ENCODE measurements around the gene MYBBP1A. TPM values are rescaled to one million over a fixed set of nuclear protein-coding genes. Genes with fewer than 3 reads are reported as not detected.

Gene MYBBP1A
- total RNA-seq, 1 experiment from 2014 or later, result 28.1 TPM

DNA sequence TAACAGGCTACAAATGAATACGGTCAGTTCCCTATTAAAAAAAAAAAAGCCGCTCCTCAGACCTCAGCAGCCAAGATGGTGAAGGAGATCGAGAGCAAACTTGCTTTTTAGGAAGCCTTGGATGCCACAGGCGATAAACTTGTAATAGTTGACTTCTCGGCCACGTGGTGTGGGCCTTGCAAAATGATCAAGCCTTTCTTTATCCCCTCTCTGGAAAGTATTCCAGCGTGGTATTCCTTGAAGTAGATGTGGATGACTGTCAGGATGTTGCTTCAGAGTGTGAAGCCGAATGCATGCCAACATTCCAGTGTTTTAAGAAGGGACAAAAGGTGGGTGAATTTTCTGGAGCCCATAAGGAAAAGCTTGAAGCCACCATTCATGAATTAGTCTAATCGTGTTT is 16.9 kb upstream of the MYBBP1A start:
- DNase-seq (ENCODE audit: low read depth), result no peak

GRCh38 chr17:4569591-4569990 is 14.4 kb upstream of the MYBBP1A start:
- no peak for DNase-seq (ENCODE audit: low read depth)

DNA sequence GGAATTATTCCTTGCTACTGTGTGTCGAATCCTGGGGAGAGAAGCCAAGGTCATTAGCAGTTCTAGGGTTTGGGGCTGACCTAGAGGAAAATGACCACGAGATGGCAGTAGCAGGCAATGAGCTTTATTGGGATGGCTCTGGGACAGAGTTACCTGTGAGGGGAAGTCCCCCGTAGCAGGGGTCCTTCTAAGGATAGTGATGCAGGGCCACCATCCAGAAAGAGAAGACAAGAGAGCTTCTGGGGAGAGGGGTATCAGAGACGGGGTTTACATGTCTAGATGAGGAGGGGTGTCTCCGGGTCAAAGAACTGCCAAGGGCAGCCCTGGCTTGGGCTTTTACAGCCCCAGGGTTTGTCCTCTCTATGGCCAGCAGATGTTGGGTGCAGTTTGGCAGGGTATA is 11.6 kb upstream of the MYBBP1A start:
- DNase-seq (ENCODE audit: low read depth), result peak; percentile 43

DNA sequence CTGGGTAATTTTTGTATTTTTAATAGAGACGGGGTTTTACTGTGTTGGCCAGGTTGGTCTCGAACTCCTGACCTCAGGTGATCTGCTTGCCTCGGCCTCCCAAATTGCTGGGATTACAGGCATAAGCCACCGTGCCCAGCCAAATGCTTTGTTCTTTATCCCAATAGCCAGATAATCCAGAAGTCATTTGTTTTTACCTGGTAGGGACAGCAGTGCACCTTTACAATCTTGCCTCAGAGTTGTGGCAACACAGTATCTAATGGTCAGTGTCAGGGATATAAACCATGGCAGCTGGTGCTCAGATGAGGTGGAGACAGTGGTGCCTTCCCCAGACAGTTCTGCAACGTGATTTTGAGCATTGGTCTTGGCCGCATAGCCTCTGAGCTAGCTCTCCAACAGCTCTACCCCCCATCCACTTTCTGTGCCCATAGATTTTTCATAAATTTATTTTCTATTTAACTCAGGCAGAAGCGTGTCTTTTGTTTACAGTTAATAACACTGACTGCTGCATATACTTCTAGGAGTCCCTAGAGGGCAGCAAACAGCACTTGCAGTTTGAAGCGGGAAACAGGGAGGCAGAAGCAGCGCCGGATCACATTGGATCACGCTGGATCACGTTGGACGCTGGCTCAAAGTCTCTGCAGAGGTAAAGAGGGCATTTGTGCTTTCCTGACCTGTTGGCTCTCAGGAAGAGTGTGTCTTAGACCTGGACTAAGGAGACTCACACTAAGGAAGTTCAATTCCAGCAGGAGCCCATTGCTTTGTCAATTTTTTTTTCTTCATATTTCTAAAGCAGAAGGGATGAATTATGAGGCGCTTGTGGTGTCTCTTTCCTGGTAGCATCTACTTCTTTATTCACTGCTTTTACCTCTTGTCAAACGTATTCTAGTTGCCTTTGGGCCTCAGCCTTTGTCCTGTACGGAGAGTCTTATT is 10.3 kb upstream of the MYBBP1A start:
- DNase-seq (ENCODE audit: low read depth), result peak; percentile 67

GRCh38 chr17:4562015-4562969 is 7.1 kb upstream of the MYBBP1A start:
- DNase-seq (ENCODE audit: low read depth), result no peak

- DNase-seq (ENCODE audit: low read depth), result no peak
Observed at GRCh38 chr17:4560837-4561256, 5.7 kb upstream of the MYBBP1A start.

GRCh38 chr17:4560421-4560820 is 5.2 kb upstream of the MYBBP1A start, which contains the start of gene GGT6:
Gene GGT6, minus strand, starts transcription at chr17:4560577. Its CDS starts 56 bp downstream, at chr17:4560521.
- no peak for DNase-seq (ENCODE audit: low read depth)

DNA sequence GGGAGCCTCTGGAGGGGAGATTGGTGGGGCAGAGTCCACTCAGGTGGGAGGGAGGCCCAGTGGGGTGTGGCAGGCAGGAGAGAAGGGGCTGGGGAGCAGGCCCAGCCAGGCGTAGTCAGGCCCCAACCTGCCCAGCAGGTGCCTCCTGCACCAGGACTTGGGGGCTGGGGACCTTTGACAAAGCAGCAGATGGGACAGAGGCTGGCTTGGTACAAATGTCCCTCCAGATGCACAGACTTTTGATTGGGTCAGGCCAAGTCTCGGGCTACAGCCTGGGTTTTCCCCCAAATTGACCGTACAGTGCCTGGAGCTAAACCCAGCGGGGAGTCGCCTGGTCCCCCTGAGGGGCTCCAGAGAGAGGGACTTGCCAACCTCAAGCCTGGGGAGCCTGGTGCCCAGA is 4.8 kb upstream of the MYBBP1A start:
- DNase-seq (ENCODE audit: low read depth), result no peak

- DNase-seq (ENCODE audit: low read depth), result no peak
Observed at GRCh38 chr17:4559139-4559791, 4.1 kb upstream of the MYBBP1A start.

DNA sequence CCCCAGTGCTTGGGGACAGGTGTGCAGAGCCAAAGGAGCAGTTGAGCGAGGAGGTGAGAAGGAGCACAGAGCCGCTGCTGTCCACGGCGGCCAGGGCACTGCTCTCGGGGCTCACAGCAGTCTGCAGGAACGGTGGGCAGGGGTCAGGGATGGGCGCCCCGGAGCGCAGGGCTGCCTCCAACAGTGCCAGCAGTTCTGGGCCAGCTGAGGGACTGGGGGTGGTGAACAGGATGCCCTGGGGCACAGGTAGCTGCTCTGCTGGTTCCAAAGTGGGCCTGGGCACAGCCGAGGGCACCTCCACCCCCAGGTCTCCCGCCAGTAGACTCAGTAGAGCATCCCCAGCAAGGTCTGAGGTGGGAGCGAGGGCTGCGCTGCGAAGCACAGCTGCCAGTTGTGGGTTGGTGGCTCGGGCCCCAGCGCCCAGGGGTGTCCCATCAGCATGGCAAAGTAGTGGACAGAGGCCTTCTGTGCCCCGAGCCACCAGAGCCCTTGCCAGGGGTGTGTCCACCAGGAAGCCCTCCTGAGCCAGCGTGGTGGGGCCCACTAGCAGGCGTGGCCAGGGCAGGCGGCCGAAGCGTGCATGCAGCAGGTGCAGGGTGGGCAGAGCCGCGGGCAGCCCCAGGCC is 3.3 kb upstream of the MYBBP1A start:
- DNase-seq (ENCODE audit: low read depth), result no peak

DNA sequence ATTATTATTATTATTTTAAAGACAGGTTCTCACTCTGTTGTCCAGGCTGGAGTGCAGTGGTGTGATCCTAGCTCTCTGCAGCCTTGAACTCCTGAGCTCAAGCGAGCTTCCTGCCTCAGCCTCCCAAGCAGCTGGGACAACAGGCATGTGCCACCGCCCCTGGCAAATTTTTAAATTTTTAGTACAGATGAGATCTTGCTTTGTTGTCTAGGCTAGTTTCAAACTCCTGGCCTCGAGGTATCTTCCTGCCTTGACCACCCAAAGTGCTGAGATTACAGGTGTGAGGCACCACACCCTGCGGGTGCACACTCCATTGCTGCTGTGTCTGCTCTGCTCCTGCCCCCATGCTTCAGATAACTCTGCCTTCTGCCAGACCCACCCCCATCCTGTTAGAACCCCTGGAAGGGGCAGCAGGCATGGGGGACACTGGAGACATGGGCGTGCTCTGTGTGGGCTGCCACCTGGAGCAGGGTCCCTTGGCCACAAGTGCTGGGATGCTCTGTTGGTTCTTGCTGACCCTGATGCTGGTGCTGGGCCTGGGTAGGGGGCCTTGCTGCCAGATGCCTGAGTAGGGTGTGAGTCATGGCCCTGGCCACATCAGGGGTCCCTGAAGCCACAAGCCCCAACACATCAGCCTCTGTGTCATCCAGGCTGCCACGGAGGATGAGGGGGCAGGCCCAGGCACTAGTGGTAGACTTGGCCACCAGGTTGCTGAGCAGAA is 2.6 kb upstream of the MYBBP1A start:
- DNase-seq (ENCODE audit: low read depth), result no peak

GRCh38 chr17:4556996-4557395 is 1.8 kb upstream of the MYBBP1A start:
- no peak for DNase-seq (ENCODE audit: low read depth)

- no peak for DNase-seq (ENCODE audit: low read depth)
Observed at GRCh38 chr17:4555873-4556759, 932 bp upstream of the MYBBP1A start.

DNA sequence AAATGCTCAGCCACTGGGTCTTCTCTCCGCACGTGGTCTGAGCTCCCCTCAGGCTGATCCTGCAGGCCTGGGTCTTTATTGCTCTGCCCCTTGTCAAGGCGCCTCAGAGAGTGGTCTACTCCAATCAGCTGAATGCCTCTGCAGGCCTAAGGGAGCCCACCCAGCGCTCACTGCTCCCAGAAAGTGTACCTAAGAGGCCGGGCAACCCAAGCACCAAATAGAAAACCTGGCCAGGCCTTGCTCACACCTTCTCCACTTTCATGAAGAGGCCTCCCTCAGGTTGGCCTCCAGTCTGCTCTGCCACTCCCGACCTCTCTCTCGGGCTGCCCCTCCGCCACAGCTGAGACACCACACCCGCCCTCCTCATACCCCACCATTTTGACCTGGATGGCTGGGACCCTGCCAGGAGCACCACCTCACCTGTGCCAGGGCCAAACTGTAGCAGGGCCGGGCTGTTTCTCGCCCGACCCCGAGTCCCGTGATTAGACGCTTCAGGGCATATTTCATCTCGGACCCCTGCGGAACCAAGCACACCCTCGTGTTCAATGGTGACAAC is 665 bp downstream of the MYBBP1A start:
- DNase-seq (ENCODE audit: low read depth), result no peak

GRCh38 chr17:4553669-4554068 is 1.5 kb downstream of the MYBBP1A start:
- DNase-seq (ENCODE audit: low read depth), result no peak

DNA sequence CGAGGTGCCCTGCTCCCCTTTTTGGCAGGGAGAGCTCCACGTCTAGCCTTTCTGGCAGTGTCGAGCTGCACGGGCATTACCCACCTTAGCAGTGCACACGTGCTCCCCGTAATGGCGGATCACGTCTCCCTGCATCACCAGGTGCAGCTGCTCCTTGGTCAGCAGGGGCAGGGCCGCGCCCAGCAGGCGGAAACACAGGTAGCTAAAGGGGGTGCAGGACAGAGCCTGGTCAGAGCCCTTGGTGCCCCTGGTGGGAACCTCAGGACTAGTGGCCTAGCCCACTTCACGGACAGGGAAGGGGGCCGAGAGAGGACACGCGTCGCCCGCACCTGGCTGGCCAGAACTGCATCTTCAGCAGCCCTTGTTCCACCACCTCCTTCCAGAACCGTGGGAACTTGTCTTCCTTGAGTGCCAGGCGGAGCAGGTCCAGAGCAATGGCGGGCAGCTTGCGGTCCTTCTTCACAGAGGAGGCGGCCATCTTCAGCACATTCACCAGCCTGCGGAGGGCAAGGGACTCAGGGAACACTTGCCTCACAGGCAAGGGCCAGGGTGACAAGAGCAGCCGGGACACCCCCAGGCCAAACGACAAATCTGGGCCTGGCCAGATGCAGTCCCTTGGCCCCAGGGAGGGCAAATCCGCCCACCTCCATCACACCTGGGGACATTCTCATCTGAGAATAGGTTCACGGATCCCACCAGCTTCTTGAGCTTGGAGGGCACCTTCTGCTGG is 3.2 kb downstream of the MYBBP1A start:
- DNase-seq (ENCODE audit: low read depth), result no peak

DNA sequence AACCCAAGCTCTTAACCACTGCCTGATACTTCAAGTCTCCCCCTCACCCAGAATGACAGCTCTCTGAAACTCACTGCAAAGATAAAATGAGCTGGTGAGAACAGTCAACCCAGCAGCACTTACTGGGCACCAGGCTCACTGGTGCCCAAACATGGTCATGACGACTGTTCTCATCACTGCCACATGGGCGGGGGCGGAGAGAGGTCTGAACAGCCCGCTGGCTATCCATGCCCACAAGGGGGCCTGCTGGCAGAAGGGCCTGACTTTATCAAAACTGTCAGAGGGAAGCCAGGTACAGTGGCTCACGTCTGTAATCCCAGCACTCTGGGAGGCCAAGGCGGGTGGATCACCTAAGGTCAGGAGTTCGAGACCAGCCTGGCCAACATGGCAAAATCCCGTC is 4.0 kb downstream of the MYBBP1A start:
- no peak for DNase-seq (ENCODE audit: low read depth)

DNA sequence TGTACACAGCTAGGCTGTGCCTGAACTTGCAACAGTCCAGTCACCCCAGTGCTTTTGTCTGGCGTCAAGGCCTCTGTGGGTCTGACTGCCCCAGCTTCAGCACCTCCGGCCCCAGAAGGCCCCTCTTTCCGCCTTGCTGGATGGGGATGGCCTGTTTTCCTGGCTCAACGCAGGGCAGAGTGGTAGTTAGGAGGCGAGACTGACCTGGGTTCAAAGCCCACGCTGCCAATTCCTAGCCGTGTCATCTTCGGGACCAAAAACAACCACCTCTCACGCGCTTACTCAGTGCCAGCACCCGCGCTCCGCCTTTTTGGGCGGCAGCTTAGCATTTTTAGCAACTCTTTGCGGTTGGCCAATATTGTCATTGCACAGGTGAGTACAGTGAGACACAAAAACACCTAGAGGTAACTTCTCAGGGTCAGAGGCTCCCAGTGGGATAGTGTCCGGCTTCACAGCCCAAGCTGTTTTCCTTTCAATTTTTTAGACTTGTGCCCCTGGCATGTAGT is 4.6 kb downstream of the MYBBP1A start:
- DNase-seq (ENCODE audit: low read depth), result no peak

All from RPMI7951 (cell line).